Head of caudate nucleus (tissue), 42 donors: ENCODE data around the gene KLK2.

Source experiments
- DNase-seq, 42 donors: peaks; one replicate each; pipeline versions ENCODE4 v3.0.0 to v3.0.0-alpha.2; 2020 to 2021; ENCODE audit warnings: mixed read lengths in 7 of 42
- intact Hi-C: fragments of 100-400 bp; cut with DNase I; formaldehyde crosslinking; loops from one replicate; pipeline ENCODE4 v1.15.0; 2022

Gene KLK2

GRCh38 chr19:50843701-50844221 is 29.5 kb upstream of the KLK2 start:
- DNase-seq, result no peak
- intact Hi-C loops, result no loop called here

GRCh38 chr19:50844296-50844935 is 28.8 kb upstream of the KLK2 start:
- intact Hi-C loops, result no loop called here
- DNase-seq, result no peak

GRCh38 chr19:50850738-50851137 is 22.5 kb upstream of the KLK2 start:
- DNase-seq, result no peak
- intact Hi-C loops, result no loop called here

GRCh38 chr19:50851620-50852019 is 21.6 kb upstream of the KLK2 start:
- no peak for DNase-seq
- intact Hi-C loops, result no loop called here

GRCh38 chr19:50854636-50855410 is 18.4 kb upstream of the KLK2 start, which contains the start of gene KLK3:
Gene KLK3, plus strand, starts transcription at chr19:50854915. Its CDS starts 41 bp downstream, at chr19:50854956.
- DNase-seq, result no peak
- intact Hi-C loops, result no loop called here

- DNase-seq, result no peak
- intact Hi-C loops, result no loop called here
These were observed 15.9 kb upstream of the KLK2 start for GRCh38 chr19:50857366-50857765.

GRCh38 chr19:50858886-50859285 is 14.4 kb upstream of the KLK2 start:
- DNase-seq, result no peak
- intact Hi-C loops, result no loop called here

- intact Hi-C loops, result no loop called here
- DNase-seq, result no peak
These were observed 13.4 kb upstream of the KLK2 start for GRCh38 chr19:50859849-50860248.

- DNase-seq, result no peak
- intact Hi-C loops, result no loop called here
These were observed 12.2 kb upstream of the KLK2 start for GRCh38 chr19:50861010-50861409.

GRCh38 chr19:50861496-50862286 is 11.5 kb upstream of the KLK2 start:
- intact Hi-C loops, result no loop called here
- no peak for DNase-seq

- DNase-seq, result no peak
- intact Hi-C loops, result no loop called here
These were observed 3.8 kb upstream of the KLK2 start for GRCh38 chr19:50869479-50869878.

- intact Hi-C loops, result no loop called here
- no peak for DNase-seq
These were observed 2.7 kb upstream of the KLK2 start for GRCh38 chr19:50870417-50871089.

- no peak for DNase-seq
- intact Hi-C loops, result no loop called here
These were observed 972 bp downstream of the KLK2 start for GRCh38 chr19:50874211-50874610.

- DNase-seq, result no peak
- intact Hi-C loops, result no loop called here
These were observed 2.7 kb downstream of the KLK2 start for GRCh38 chr19:50875795-50876422.

GRCh38 chr19:50876456-50876855 is 3.2 kb downstream of the KLK2 start:
- intact Hi-C loops, result no loop called here
- DNase-seq, result no peak

GRCh38 chr19:50877338-50877737 is 4.1 kb downstream of the KLK2 start:
- DNase-seq, result no peak
- intact Hi-C loops, result no loop called here

GRCh38 chr19:50878851-50879250 is 5.6 kb downstream of the KLK2 start:
- DNase-seq, result no peak
- intact Hi-C loops, result no loop called here

GRCh38 chr19:50880241-50880640 is 7.0 kb downstream of the KLK2 start:
- intact Hi-C loops, result no loop called here
- DNase-seq, result no peak

GRCh38 chr19:50882188-50882587 is 8.9 kb downstream of the KLK2 start:
- no peak for DNase-seq
- intact Hi-C loops, result no loop called here
